ENCODE data around the gene TMEM143. TPM values are rescaled to one million over a fixed set of nuclear protein-coding genes. Genes with fewer than 3 reads are reported as not detected.

Gene TMEM143
- total and polyA plus RNA-seq, 2 donors (not counting 3 experiments of a cell fraction or from before 2014, with no cell fraction given): 5.4 to 7.3 TPM

GRCh38 chr19:48321622-48322591 lies 41.8 kb downstream of the TMEM143 start:
- FAIRE-seq (peak; percentile 98), DNase-seq (ENCODE audit: low read depth, low spot score) (peak; percentile 98)
- Histone ChIP-seq H4K20me1 (replicated peaks; ENCODE audit: control insufficient read depth, extremely low read depth, insufficient read depth, low read length) (no peaks in the 10 kb centered on the region), H2AFZ (ENCODE audit: low read depth, low read length) (peak overlapping the region; percentile 65), H3K36me3 (ENCODE audit: control insufficient read depth in 2 of 2, extremely low read depth in 1 of 2, insufficient read depth in 2 of 2, low read length in 2 of 2) (no peaks in the 10 kb centered on the region), H3K9me3 (replicated peaks; ENCODE audit: control insufficient read depth, insufficient read depth, low read length) (no peaks in the 10 kb centered on the region), H3K9me1 (replicated peaks; ENCODE audit: control insufficient read depth, extremely low read depth, insufficient read depth, low read length) (no peaks in the 10 kb centered on the region), H3K4me1 (ENCODE audit: control insufficient read depth, extremely low read depth, insufficient read depth, low read length) (peaks cover 27% of the 10 kb centered on the region), H3K27ac (ENCODE audit: insufficient read depth, low read depth, low read length) (peak overlapping the region; percentile 97), H3K9ac (replicated peaks; ENCODE audit: extremely low read depth, insufficient read depth, low read length) (peak overlapping the region; percentile 81), H3K4me2 (ENCODE audit: insufficient read depth, low read length) (peak overlapping the region; percentile 77), H3K4me3 (replicated peaks in 1 of 3; ENCODE audit: insufficient read depth in 1 of 3, low read depth in 1 of 3, low read length in 3 of 3) (peak overlapping the region in 2 of 3 experiments; percentile 38 to 40), H3K27me3 (ENCODE audit: control insufficient read depth in 2 of 2, insufficient read depth in 2 of 2, low read length in 2 of 2) (no peaks in the 10 kb centered on the region), H3K79me2 (ENCODE audit: control insufficient read depth, insufficient read depth, low read length) (peaks cover 6% of the 10 kb centered on the region)
- BruUV-seq (replicated peaks): TSS peak; percentile 25
- peak; percentile 82 for TF ChIP-seq POLR2A (IDR thresholded peaks at IDR 0.05; ENCODE audit: low read depth, low read length)
- peak; percentile 86 for TF ChIP-seq MAX (IDR thresholded peaks at IDR 0.05; ENCODE audit: insufficient read depth, insufficient read length)
- no peak for TF ChIP-seq FOS (IDR thresholded peaks at IDR 0.05; ENCODE audit: borderline replicate concordance, insufficient read depth, low read length)
- no peak for TF ChIP-seq MYC (IDR thresholded peaks at IDR 0.05; ENCODE audit: low read depth, low read length)
- TF ChIP-seq GATA2 (IDR thresholded peaks at IDR 0.05; ENCODE audit: insufficient read depth, insufficient read length, low read depth, low read length): peak; percentile 9
- no peak for TF ChIP-seq JUN (IDR thresholded peaks at IDR 0.05; ENCODE audit: borderline replicate concordance, insufficient read depth, insufficient read length, low read depth)
- no peak for TF ChIP-seq EZH2 (IDR thresholded peaks at IDR 0.05; ENCODE audit: borderline replicate concordance, low read depth, low read length, severe bottlenecking)
- peak; percentile 92 for TF ChIP-seq POLR2AphosphoS5 (IDR thresholded peaks at IDR 0.05; ENCODE audit: insufficient read depth, low read depth, low read length)
- TF ChIP-seq CTCF (IDR thresholded peaks at IDR 0.05; ENCODE audit: extremely low read depth in 1 of 2, insufficient read depth in 1 of 2, low read depth in 1 of 2, low read length in 2 of 2): no peak
- ChIA-PET POLR2A (interaction anchor here (0.6 to 1.6 kb wide), 4 partner anchors 11 to 1048 kb away, joined by 3 to 5 read pairs (median 4); no protein-coding TSS in a partner anchor), CTCF (interaction anchor here (0.5 to 12.8 kb wide), 13 partner anchors 9 to 267 kb away, joined by 3 to 486 read pairs (median 4); partner anchors contain the start of genes KDELR1, SYNGR4 and TMEM143)
- intact Hi-C loops (cut with micrococcal nuclease): loop anchor here (2.0 kb wide), 3 partner anchors 43 to 147 kb away; partner anchors contain the start of genes CYTH2, KDELR1 and SYNGR4
- dilution Hi-C loops (cut with MboI; ENCODE audit: extremely low pct_ligation_motif_present, low sequenced_read_pairs): no loop called here
